Measurements from ENCODE around the gene NAA10. TPM values are rescaled to one million over a fixed set of nuclear protein-coding genes. Genes with fewer than 3 reads are reported as not detected.

Gene NAA10
- total RNA-seq, 1 donor from 2014 or later = 109 TPM

DNA sequence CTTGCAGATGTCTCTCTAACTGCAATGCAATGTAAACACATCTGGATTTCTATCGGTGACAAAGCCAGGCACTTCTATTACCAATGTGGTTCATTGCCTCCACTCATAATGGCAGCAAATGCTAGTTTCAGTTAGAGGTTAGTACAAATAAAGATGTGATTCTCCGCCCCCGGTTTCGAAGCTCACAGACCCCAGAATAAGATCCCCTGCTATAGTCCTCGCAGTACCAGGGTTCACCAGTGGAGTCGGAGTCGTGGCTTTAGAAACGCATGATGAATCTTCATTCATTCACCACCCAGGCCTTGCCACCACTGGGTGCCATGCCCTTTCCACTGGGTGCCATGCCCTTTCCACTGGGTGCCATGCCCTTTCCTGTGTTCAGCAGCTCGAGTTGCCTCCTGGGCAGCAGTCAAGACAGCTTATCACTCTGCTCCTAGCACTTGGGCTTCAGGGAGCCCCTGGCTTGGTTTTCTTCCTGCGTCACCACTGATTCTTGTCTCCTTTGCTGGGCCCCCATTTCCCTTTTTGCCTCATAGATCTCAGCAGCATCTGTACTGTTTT lies 3.5 kb upstream of the NAA10 start:
- Mint-ChIP-seq H3K9me3 (no peaks in the 10 kb centered on the region), H3K4me1 (peaks cover 23% of the 10 kb centered on the region), H3K36me3 (ENCODE audit: low read depth) (peaks cover 4% of the 10 kb centered on the region), H3K27me3 (no peaks in the 10 kb centered on the region), H3K27ac (no peak overlapping the region), H3K4me3 (no peak overlapping the region)
- no peak for ATAC-seq (ENCODE audit: low read depth)
- intact Hi-C loops (cut with micrococcal nuclease) = no loop called here
- TF ChIP-seq, protein P1, sequence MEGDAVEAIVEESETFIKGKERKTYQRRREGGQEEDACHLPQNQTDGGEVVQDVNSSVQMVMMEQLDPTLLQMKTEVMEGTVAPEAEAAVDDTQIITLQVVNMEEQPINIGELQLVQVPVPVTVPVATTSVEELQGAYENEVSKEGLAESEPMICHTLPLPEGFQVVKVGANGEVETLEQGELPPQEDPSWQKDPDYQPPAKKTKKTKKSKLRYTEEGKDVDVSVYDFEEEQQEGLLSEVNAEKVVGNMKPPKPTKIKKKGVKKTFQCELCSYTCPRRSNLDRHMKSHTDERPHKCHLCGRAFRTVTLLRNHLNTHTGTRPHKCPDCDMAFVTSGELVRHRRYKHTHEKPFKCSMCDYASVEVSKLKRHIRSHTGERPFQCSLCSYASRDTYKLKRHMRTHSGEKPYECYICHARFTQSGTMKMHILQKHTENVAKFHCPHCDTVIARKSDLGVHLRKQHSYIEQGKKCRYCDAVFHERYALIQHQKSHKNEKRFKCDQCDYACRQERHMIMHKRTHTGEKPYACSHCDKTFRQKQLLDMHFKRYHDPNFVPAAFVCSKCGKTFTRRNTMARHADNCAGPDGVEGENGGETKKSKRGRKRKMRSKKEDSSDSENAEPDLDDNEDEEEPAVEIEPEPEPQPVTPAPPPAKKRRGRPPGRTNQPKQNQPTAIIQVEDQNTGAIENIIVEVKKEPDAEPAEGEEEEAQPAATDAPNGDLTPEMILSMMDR (IDR thresholded peaks at IDR 0.05) = no peak
- no peak for DNase-seq
- ChIA-PET CTCF (interaction anchor here (0.6 to 1.4 kb wide), 2 partner anchors 9 to 41 kb away, joined by 3 to 6 read pairs; no protein-coding TSS in a partner anchor), POLR2A (interaction anchor here (18.4 kb wide), 1 partner anchor 13 kb away, joined by 305 read pairs; the partner anchor contains the start of gene ARHGAP4)

DNA sequence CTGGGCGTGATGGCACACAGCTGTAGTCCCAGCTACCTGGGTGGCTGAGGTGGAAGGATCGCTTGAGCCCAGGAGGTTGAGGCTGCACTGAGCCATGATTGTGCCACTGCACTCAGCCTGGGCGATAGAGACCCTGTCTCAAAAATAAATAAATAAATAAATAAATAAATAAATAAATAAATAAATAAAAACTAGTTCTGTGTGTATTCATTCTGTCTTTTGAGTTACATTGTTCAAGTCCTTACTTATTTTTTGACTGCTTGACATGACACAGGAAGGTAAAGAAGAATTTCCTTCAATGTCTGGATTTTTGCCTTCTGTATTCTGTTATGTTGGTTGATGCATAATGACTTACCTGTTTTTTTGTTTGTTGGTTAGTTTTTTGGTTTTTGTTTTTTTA lies 2.2 kb upstream of the NAA10 start:
- no peaks in the 10 kb centered on the region for H3K9me3 Mint-ChIP-seq
- no peak for ATAC-seq (ENCODE audit: low read depth)
- peaks cover 24% of the 10 kb centered on the region for H3K4me1 Mint-ChIP-seq
- no peak for DNase-seq
- intact Hi-C loops (cut with micrococcal nuclease) = no loop called here
- CTCF ChIA-PET = no interaction called here
- POLR2A ChIA-PET = interaction anchor here (0.6 to 18.4 kb wide), 2 partner anchors 12 to 487 kb away, joined by 4 to 305 read pairs; partner anchors contain the start of gene ARHGAP4
- no peak overlapping the region for H3K4me3 Mint-ChIP-seq
- TF ChIP-seq, protein P1 (IDR thresholded peaks at IDR 0.05) = no peak
- H3K27me3 Mint-ChIP-seq = no peaks in the 10 kb centered on the region
- H3K27ac Mint-ChIP-seq = no peak overlapping the region
- peaks cover 9% of the 10 kb centered on the region for H3K36me3 Mint-ChIP-seq (ENCODE audit: low read depth)

- no peaks in the 10 kb centered on the region for H3K9me3 Mint-ChIP-seq
- TF ChIP-seq, protein P1 (IDR thresholded peaks at IDR 0.05) = no peak
- H3K27ac Mint-ChIP-seq = peak overlapping the region; percentile 41
- POLR2A ChIA-PET = interaction anchor here (1.1 to 18.4 kb wide), 3 partner anchors 10 to 463 kb away, joined by 3 to 305 read pairs (median 11); partner anchors contain the start of genes ARHGAP4, HCFC1 and RPL10
- peak; percentile 2 for ATAC-seq (ENCODE audit: low read depth)
- H3K4me1 Mint-ChIP-seq = peaks cover 24% of the 10 kb centered on the region
- CTCF ChIA-PET = interaction anchor here (0.7 kb wide), 1 partner anchor 12 kb away, joined by 3 read pairs; no protein-coding TSS in a partner anchor
- H3K36me3 Mint-ChIP-seq (ENCODE audit: low read depth) = peaks cover 22% of the 10 kb centered on the region
- no peak for DNase-seq
- intact Hi-C loops (cut with micrococcal nuclease) = loop anchor here (1.0 kb wide), 2 partner anchors 8 to 12 kb away; no protein-coding TSS in a partner anchor
- H3K4me3 Mint-ChIP-seq = peak overlapping the region; percentile 75
- no peaks in the 10 kb centered on the region for H3K27me3 Mint-ChIP-seq
Measured at GRCh38 chrX:153935326-153935851, 552 bp upstream of the NAA10 start.

GRCh38 chrX:153934148-153934761 lies 582 bp downstream of the NAA10 start:
- no peak for ATAC-seq (ENCODE audit: low read depth)

More at GRCh38 chrX:153934148-153934761, 582 bp downstream of the NAA10 start:
- H3K36me3 Mint-ChIP-seq (ENCODE audit: low read depth) = peaks cover 22% of the 10 kb centered on the region
- DNase-seq = no peak
- H3K4me1 Mint-ChIP-seq = peaks cover 25% of the 10 kb centered on the region
- peak overlapping the region; percentile 46 for H3K27ac Mint-ChIP-seq
- H3K4me3 Mint-ChIP-seq = peak overlapping the region; percentile 84
- H3K27me3 Mint-ChIP-seq = no peaks in the 10 kb centered on the region
- CTCF ChIA-PET = interaction anchor here (0.6 to 1.5 kb wide), 2 partner anchors 13 to 116 kb away, joined by 3 to 5 read pairs; no protein-coding TSS in a partner anchor
- POLR2A ChIA-PET = interaction anchor here (1.5 to 18.4 kb wide), 3 partner anchors 9 to 140 kb away, joined by 3 to 305 read pairs (median 11); partner anchors contain the start of genes ARHGAP4, HCFC1, IDH3G and SSR4
- intact Hi-C loops (cut with micrococcal nuclease) = no loop called here
- H3K9me3 Mint-ChIP-seq = no peaks in the 10 kb centered on the region
- TF ChIP-seq, protein P1 (IDR thresholded peaks at IDR 0.05) = no peak
